Measurements from ENCODE around the gene MTX1. TPM values are rescaled to one million over a fixed set of nuclear protein-coding genes. Genes with fewer than 3 reads are reported as not detected.
A peak's percentile ranks its signal among the peaks of the same experiment; 100 is the strongest.

Gene MTX1
- total and polyA plus RNA-seq, 2 of the 4 experiments (the other 2 are of a cell fraction) = 67.2 to 73.7 TPM

- Histone ChIP-seq H3K4me3 (ENCODE audit: insufficient read depth, low read depth, low read length) (no peak overlapping the region), H3K4me2 (ENCODE audit: low read depth, low read length) (no peak overlapping the region), H3K18ac (ENCODE audit: low read depth, low read length) (no peak overlapping the region), H3K36me3 (ENCODE audit: control insufficient read depth, insufficient read depth, low read length) (peaks cover 8% of the 10 kb centered on the region; the same call in 1 of the 2 replicates), H2BK20ac (ENCODE audit: low read depth, low read length) (no peak overlapping the region), H3K9me1 (ENCODE audit: insufficient read depth, low read length) (peaks cover 2% of the 10 kb centered on the region; the same call in 1 of the 2 replicates), H2BK5ac (ENCODE audit: low read depth, low read length, poor library complexity, severe bottlenecking) (no peak overlapping the region), H3K23ac (ENCODE audit: low read depth, low read length) (no peak overlapping the region), H2AFZ (replicated peaks; ENCODE audit: low read length, poor library complexity) (peak overlapping the region; percentile 32), H4K5ac (ENCODE audit: low read depth, low read length) (no peak overlapping the region), H4K91ac (ENCODE audit: insufficient read depth, low read depth, low read length) (no peak overlapping the region), H3K27ac (ENCODE audit: insufficient read depth, low read length) (no peak overlapping the region), H3K9ac (ENCODE audit: low read depth, low read length) (no peak overlapping the region), H3K56ac (ENCODE audit: extremely low read depth, insufficient read depth, low read length) (no peak overlapping the region), H3K9me3 (ENCODE audit: control insufficient read depth, insufficient read depth, low read length) (no peaks in the 10 kb centered on the region), H3K14ac (replicated peaks; ENCODE audit: low read depth, low read length) (no peak overlapping the region), H2BK15ac (ENCODE audit: low read depth, low read length) (no peak overlapping the region), H4K8ac (ENCODE audit: low read depth in 2 of 2, low read length in 2 of 2) (no peak overlapping the region), H2BK120ac (ENCODE audit: low read depth, low read length) (no peak overlapping the region), H4K20me1 (ENCODE audit: insufficient read depth, low read length) (no peaks in the 10 kb centered on the region), H3K79me1 (ENCODE audit: low read depth in 1 of 2, low read length in 2 of 2) (no peaks in the 10 kb centered on the region), H2AK5ac (ENCODE audit: low read depth, low read length) (no peak overlapping the region), H3K4ac (ENCODE audit: low read depth, low read length) (no peak overlapping the region), H3K27me3 (ENCODE audit: control insufficient read depth, insufficient read depth, low read length) (no peaks in the 10 kb centered on the region), H2AK9ac (replicated peaks; ENCODE audit: low read depth, low read length, poor library complexity) (no peak overlapping the region), H3K4me1 (ENCODE audit: control insufficient read depth, insufficient read depth, low read length) (no peaks in the 10 kb centered on the region)
- WGBS, 2 experiments (ENCODE audit: extremely low coverage in 2 of 2, insufficient read length in 1 of 2) = 56% methylated on average over 9 of the region's 16 CpGs; no CpG with 5 or more reads in 1 of the 2 experiments
- POLR2A ChIA-PET (ENCODE audit: unreplicated experiment) = no interaction called here
- DNase-seq (no peak), ATAC-seq (ENCODE audit: low read depth) (no peak)
- intact Hi-C loops (cut with micrococcal nuclease) (no loop called here), in situ Hi-C loops (cut with MboI; ENCODE audit: low sequenced_read_pairs) (no loop called here), dilution Hi-C loops (cut with HindIII; ENCODE audit: low sequenced_read_pairs, unreplicated experiment) (no loop called here)
- TF ChIP-seq MAZ (IDR thresholded peaks at IDR 0.05; ENCODE audit: borderline replicate concordance, low read depth, low read length) = no peak
- TF ChIP-seq CEBPB (IDR thresholded peaks at IDR 0.05; ENCODE audit: low read depth, low read length) = no peak
- TF ChIP-seq FOS (IDR thresholded peaks at IDR 0.05; ENCODE audit: low read depth, low read length) = no peak
- TF ChIP-seq ELK1 (IDR thresholded peaks at IDR 0.05; ENCODE audit: borderline replicate concordance, low read depth, low read length) = no peak
- no peak for TF ChIP-seq RCOR1 (IDR thresholded peaks at IDR 0.05; ENCODE audit: insufficient replicate concordance, low read length)
- TF ChIP-seq MAFK (IDR thresholded peaks at IDR 0.05; ENCODE audit: low read depth, low read length) = no peak
- TF ChIP-seq RAD21 (IDR thresholded peaks at IDR 0.05; ENCODE audit: low read length) = no peak
- TF ChIP-seq RFX5 (IDR thresholded peaks at IDR 0.05; ENCODE audit: low read depth, low read length) = no peak
- no peak for TF ChIP-seq BHLHE40 (IDR thresholded peaks at IDR 0.05; ENCODE audit: low read depth, low read length)
- TF ChIP-seq CHD1 (IDR thresholded peaks at IDR 0.05; ENCODE audit: low read depth, low read length) = no peak
- TF ChIP-seq SMC3 (IDR thresholded peaks at IDR 0.05; ENCODE audit: low read depth, low read length) = no peak
- TF ChIP-seq MXI1 (IDR thresholded peaks at IDR 0.05; ENCODE audit: borderline replicate concordance, low read depth, low read length) = no peak
- no peak for TF ChIP-seq POLR2A (IDR thresholded peaks at IDR 0.05; ENCODE audit: low read depth, low read length)
- BruUV-seq (replicated peaks) = no TSS peak
- CTCF ChIA-PET = no interaction called here
Measured at GRCh38 chr1:155187456-155187891, 21.0 kb upstream of the MTX1 start.
